DOHH2 (cell line): ENCODE results near the gene STEAP3.

Experiments used
- EZH2phosphoT487 ChIP-seq: fragments of 200-600 bp; sonication (generic); IDR thresholded peaks from 2 replicates; pipeline ENCODE4 v1.6.1; 2017; ENCODE audit warnings: borderline replicate concordance, mild to moderate bottlenecking, antibody characterized with exemption, low read length, moderate library complexity, mixed read lengths
- TF ChIP-seq, protein P1 (sequence below): fragments of 200-600 bp; sonication (generic); IDR thresholded peaks from one replicate; pipeline ENCODE4 v1.5.1; 2014; ENCODE audit warnings: antibody characterized with exemption, mild to moderate bottlenecking, low read depth, low read length; ENCODE audit not compliant: poor library complexity, severe bottlenecking

GRCh38 chr2:119283873-119284331, 60.3 kb downstream of the STEAP3 start:
- TF ChIP-seq, protein P1, sequence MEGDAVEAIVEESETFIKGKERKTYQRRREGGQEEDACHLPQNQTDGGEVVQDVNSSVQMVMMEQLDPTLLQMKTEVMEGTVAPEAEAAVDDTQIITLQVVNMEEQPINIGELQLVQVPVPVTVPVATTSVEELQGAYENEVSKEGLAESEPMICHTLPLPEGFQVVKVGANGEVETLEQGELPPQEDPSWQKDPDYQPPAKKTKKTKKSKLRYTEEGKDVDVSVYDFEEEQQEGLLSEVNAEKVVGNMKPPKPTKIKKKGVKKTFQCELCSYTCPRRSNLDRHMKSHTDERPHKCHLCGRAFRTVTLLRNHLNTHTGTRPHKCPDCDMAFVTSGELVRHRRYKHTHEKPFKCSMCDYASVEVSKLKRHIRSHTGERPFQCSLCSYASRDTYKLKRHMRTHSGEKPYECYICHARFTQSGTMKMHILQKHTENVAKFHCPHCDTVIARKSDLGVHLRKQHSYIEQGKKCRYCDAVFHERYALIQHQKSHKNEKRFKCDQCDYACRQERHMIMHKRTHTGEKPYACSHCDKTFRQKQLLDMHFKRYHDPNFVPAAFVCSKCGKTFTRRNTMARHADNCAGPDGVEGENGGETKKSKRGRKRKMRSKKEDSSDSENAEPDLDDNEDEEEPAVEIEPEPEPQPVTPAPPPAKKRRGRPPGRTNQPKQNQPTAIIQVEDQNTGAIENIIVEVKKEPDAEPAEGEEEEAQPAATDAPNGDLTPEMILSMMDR: no peak
- TF ChIP-seq EZH2phosphoT487: no peak
